HL-60/S4 treated with phorbol 12-myristate 13-acetate at 8.2 ng/mL for 4 days and 3 days (cell line): ENCODE measurements around the gene FOXP1.
"Not testable (repeated sequence)": the region's sequence is repeated elsewhere in the genome, so short reads cannot be mapped to it uniquely, and the experiment has no call there.

Experiments
- in situ Hi-C: fragments of 300-500 bp; cut with MboI; formaldehyde crosslinking; loops from 2 replicates; pipeline ENCODE4 v1.15.0; 2022; ENCODE audit warnings: low sequenced_read_pairs

The FOXP1 gene

DNA sequence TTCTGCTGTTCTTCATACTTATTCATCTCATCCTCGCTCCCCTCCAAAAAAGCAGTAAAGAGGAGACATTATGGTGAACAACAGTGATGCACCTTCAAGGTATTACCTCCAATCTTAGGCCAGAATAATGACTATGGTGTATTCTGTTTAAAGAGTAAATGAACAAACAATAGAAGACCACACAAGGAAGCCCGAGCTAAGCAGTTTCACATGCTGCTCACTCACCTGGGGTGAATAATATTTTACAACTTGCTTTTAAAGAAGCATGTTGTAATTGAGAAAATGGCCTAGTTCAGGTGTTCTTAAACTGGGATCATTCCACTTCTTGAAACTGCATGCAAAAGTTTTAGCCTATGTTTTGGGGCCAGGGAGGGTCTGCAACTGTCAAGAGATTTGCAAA, 581.2 kb downstream of the FOXP1 start:
- in situ Hi-C loops: no loop called here

DNA sequence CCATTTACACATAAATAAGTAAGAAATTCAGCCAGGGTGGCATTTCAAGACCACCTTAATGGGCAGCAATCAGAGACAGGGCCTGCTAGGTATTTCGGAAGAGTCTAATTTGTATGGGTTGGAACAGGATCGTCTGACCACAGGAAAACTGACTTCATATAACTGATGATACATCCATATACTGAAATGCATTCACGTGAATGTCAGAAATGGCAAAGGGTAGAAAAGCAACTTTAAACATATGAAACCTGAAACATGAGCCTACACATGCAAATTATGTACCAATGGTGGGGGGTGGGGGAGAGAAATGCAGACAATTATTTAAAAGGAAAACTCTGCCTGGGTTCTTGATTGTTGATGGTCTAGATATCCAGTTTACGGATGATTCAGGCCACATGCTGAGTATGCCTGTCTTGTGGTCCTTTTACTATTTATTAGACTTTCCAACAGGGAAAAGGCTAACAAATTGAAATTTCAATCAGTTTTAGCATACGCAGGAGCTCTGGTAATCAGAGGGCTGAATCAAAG, 582.2 kb downstream of the FOXP1 start:
- in situ Hi-C loops: no loop called here

DNA sequence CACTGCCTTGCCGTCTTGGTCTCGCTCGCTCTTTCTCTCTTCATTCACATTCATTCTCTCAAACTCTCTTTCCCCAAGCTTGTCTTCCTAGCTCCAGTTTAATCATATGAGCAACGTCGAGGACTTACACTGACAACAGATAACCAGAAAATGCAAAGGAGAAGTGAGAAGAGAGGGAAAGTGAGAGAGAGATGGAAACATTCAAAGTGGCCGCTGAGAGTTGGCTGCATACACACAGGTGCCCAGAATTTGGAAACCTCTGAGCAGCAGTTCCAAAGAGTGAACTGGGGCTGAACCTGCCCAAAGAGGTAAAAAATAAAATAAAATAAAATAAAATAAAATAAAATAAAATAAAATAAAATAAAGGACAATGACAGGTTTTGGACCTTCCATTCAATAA, 583.0 kb downstream of the FOXP1 start:
- in situ Hi-C loops: no loop called here

DNA sequence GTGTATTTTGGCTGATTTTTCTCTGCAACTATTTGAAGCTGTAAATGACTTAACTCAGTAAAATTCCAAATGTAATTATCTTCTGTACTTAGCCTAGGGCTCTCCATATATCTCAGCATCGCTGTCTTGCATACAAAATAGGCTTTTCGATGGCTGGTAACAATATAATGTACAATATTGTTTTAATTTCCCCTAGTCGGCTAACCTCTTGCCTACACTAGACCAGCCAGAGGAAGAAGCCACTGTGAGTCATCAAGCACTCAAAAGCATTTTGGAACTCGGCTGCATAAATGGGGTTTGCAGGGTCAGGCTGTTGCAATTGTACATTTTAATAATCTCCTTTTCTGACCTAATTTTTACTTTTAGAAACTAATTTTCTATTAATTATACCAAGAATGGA, 583.8 kb downstream of the FOXP1 start:
- in situ Hi-C loops: no loop called here

DNA sequence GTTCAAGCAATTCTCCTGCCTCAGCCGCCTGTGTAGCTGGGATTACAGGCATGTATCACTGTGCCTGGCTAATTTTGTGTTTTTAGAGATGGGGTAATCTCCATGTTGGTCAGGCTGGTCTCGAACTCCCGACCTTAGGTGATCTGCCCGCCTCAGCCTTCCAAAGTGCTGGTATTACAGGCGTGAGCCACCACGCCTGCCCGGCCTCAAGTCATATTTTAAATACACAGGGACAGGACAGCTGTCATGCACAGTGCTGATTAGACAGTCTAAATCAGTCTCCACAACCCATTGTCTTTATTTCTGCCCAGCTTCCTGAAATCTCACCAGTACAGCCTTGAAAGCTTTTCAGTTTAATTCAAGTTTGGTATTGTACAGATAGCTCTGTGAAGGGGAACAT, 587.4 kb downstream of the FOXP1 start:
- in situ Hi-C loops: no loop called here

DNA sequence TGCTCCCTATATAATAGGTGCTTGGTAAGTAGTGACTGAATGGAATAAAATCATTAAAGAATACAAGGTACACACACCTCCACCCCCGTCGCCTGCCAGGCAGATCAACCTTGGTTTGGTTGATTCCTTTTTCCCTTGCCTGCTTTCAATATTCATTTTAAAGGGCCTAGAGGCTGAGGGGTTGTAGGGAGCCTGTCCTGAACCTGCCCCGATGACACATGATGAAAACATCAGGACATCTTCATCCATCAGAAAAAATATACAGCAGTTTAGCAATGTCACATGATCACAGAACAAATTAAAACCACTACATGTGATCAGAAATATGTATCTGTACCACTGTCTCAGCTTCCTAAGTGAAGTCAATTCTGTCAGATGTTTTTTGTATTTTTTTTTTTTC, 588.9 kb downstream of the FOXP1 start:
- in situ Hi-C loops: no loop called here

DNA sequence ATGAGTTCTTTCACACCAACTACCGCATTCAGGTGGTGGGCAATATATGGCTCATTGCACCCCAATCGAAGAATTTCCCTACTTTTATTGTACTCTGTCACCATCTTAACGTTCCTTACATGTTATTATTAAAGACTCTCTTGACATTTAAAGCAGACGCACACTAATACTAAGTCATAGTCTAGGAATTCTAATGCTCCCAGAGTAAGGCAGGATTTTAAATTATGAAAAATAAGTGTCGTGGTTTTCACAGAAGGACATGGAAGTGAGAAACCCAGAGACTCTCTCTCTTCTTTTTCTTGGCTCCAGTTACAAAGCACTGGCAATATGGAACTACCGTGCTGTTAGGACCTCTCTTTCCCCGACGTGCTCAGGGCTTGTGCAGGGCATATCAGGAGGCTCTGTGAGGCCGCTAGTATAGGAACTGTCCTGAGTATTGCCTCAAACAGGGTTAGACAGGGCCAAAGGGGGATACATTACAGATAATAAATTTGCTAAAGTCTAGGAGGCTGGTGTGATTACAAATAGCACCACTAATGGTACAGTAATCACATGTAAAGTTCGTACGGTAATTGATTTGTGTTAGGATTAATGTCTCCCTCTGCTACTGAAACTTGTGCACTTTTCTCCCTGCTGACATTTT, 590.8 kb downstream of the FOXP1 start:
- in situ Hi-C loops: no loop called here

DNA sequence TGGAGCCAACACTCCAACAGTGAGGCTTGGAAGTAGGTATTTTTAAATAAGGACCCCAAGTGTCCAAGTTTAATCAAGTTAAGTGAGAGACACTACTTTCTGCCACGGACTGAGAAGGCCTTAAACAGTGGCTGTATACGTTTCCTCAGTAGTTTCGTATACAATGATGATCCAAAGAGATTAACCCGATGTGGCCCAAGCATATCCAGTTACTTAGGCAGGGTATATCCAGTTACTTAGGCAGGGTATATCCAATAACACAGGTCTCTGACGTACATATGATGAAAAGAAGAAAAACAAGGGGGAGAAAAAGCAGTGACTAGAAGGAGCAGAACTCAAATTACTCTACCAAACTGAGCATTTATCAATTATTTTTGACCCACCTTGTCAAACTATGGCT, 591.4 kb downstream of the FOXP1 start:
- in situ Hi-C loops: no loop called here

DNA sequence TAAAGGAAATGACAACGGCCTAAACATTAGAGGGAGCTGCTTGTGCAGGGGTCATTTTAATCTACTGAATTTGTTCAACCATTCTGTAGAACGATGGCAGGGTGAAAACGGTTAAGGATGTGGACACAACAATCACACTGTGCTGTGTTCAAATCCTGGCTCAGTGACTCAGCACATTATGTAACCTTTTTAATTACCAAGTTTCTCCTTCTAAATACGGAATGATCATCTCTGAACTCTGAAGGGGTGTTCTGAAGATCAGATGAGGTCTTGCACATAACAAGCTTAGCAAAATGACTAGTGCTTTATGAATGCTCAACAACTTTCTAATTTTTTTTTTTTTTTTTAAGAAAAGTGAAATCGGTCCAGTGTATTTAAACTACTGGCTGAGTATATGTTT, 592.8 kb downstream of the FOXP1 start:
- in situ Hi-C loops: no loop called here

DNA sequence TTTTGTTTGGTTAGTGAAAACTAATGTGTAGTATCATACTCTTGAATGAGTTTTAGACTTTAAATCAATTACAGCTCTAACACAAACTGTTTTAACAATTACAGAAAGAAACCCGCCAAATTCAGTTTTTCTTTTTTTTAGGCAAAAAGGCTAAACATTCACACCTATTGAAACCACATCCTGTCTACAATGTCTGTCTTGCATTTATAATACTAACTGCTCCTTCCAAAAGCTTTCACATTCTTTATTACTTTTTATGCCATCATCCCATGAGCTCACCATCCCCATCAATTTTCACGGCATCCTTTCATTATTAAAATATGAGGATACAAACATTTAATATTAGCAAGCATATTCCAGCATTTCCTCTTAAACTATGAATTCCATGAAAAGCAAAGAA, 593.3 kb downstream of the FOXP1 start:
- in situ Hi-C loops: no loop called here

DNA sequence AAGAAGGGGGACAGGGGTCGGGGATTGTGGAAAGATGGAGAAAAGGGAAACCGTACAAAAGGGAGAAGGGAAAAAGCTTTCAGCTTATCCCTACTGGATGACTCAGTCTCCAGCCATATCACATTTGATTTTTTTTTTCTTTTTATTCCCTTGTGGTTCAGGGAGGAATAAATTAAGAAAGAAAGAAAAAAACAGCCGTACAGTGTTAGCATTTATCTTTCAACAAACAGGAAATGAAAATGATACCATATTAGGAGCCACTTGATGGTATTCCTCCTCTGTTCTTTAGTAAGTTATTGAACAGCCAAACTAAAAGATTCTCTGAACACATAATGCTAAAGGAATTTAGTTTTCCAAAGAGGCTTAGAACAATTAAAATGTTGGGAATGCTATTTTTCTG, 594.4 kb downstream of the FOXP1 start:
- in situ Hi-C loops: no loop called here

DNA sequence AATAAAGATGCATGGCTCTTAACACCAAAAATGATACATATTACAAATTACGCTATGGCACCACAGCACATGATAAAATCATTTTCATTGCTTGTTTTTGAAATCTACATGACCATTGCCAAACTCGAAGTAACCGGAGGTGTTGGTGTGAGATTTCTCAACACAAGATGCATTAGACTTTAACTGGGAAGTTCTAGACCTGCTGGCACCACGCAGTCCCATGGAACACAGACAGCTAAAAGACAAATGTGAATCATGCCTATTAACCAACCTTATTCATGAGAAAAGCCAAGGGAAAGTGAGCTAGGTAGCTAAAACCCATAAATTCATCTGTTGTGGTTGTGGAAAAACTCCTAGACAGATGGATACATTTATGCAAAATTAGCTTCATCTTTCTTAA, 595.4 kb downstream of the FOXP1 start:
- in situ Hi-C loops: no loop called here

DNA sequence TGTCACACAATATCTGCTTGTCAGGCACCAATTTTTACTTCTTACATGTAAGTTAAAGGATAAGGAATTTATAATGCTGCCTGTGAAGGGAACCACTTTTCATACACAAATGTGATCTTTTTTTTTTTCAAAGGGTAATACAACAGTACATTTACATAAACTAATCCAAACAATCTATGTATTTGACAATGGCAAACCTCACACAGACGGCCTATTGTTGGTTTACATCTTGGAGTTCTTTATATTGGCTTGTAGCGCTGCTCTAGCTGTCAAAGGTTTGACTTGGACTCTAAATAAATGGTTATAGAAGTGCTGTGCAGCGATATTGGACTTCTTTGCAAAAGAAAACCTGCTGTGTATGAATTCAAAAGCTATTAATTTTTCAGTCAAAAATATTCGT, 598.0 kb downstream of the FOXP1 start:
- in situ Hi-C loops: no loop called here

DNA sequence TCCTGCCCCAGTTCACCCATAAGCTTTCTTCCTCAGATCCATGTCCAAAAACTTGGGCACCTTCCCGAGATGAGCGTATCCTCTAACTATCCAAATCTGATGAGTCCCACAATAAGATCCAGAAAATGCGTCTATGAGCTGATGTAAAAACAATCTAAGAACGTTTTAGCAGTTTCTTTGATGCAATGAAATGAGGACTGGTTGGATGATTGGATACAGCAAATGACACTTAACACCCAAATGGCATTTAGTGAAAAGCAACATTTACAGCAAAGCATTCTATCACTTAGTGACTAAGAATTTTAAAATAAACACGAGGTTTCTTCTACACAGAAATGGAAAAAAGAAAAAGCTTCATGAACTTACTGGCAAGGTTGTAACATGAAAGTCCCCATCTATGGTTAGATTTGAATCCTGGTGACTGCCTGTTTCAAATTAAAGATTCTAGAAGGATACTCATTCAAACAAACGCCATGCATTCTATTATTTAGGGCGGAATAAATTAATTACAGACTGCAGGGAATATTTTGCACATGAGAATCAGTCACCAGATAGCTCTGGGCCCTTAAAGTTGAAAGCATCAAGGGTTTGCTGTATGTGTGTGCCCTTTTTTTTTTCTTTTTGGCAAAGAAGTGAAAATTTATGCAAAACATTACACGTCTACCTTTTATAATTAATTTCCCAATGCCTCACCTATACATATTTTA, 598.6 kb downstream of the FOXP1 start:
- in situ Hi-C loops: no loop called here

DNA sequence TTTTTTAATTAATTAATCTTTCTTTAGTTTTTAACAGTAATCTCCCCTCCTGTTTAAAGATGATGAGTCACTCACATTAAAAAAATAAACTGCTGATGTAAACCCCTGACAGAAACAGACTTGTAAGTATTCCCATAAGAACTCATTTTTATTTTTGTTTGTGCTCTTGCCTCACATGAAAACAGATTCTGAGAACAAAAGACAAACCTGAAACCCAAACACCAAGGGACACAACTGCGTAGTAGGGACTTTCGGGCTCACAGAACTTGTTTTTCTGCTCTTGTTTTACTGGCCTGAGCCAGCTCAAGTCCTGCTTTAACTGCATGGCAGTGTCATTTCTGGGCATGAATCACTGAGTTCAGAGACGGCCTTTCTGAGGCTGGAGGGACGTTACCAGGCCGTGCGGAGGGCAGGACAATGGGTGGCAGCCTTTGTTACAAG, 600.8 kb downstream of the FOXP1 start:
- in situ Hi-C loops: no loop called here

DNA sequence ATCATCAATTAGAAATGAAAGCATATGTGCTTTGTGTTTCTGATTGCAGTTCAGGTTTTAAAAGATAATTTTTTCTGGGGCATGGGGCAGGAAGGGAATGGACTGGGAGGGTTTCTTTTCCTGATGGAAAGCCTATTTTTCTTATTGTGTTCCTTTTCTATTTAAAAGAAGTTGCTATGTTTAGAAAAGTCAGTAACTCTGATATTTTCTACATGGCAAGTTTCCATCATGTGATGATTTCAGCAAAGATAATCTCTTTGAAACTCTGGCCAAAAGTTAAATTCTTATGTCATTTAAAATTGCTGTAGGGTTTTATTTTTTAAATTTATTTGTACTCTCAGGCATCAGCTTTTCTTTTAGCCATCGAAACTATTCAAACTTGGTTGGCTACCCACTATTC, 601.2 kb downstream of the FOXP1 start:
- in situ Hi-C loops: no loop called here

DNA sequence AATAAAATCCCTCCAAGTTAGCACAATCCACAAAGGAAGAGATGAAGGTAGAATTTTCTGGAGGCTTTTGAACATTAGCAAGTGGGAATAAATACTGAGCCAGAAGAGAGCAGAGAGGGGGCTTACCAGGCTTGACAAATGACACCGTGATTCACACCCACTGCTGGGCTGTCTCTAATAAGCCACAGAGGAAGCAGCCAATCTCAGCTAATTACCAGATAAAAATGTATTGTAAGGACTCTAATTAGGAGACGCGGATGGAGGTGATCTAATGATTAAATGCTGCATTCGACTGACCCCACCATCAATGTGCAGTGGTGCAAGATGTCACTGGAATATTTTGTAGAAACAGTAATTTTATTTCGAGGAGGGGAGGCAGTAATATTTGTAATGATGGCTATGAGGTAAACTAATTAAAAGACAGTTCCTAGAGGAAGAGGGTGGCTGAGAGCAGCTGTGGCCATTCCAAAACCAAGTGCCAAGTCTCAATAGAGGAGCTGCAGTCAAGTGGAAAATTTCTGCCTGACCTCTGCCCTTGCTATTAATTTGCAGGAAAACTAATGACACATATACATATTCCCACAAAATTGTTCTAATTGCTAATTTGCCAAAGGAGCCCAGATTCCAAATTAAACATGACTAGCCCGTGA, 602.2 kb downstream of the FOXP1 start:
- in situ Hi-C loops: no loop called here

DNA sequence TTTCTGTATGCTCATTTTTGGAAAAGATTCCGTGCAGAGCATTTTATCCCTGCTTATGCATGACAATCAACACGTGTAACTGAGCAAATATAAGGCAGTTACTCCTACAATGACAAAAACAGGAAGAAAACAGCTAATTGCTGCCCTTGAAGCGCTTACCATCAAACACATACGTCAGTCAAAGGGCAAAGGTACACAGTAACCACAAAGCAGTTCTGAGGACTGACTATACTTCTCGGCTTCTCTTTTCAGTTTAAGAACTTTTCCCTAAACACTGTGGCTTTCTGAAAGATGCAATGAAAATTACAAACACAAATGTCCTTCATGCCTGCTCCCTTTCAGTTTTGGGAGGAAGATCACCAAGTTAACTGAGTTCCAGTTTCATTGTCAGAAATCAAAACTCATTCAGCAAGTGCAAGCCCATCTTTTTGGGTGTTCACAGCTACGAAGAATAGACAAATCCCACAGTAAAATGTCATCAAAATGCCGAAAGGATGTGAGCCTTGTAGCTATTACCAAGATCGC, 602.8 kb downstream of the FOXP1 start:
- in situ Hi-C loops: no loop called here

DNA sequence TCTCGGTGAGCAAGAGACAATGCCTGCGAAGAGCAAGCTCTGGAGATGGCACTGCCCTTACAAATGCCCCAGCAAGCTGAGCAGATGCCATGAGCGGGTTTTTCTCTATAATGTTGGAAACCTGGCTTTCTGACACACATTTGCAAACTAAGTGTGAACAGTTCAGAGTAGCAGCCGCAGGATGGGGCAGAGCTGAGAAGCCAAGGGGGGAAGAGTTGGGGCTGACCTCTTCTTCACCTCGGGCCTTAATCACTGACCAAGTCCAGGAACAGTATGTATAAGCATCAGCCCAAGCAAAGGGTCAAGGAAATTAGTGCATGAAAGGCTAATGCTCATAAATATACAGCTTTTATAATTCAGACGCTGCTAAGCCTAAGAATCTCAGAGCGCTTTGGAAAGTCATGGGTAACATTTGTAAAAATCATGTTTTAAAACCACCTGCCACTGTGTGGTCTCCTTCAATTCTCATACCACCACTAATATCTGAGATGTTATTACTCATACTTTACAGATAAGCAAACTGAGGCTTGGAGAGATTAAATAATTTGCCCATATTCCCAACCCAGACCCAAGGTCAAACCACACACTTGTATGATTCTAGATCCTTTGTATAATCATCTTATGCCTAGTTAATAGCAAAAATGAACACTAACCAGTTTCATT, 603.4 kb downstream of the FOXP1 start:
- in situ Hi-C loops: no loop called here

DNA sequence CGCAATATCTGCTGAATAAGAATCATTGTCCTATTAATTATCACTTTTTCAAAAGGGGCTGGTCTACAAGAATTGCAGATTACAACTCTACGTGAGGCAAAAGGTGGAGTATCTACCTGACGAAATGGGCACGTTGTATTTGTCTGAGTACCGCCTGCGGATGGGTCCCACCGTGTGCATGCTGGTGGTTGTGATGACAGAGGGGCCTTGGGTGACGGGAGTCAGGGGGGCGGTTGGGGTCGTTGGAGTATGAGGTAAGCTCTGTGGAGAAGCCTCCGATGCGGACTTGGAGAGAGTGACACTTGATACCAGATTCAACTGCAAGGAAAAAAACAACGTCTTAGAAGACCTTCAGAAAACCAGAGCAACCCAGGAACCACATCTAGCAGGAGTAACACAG, 605.8 kb downstream of the FOXP1 start:
- in situ Hi-C loops: no loop called here

DNA sequence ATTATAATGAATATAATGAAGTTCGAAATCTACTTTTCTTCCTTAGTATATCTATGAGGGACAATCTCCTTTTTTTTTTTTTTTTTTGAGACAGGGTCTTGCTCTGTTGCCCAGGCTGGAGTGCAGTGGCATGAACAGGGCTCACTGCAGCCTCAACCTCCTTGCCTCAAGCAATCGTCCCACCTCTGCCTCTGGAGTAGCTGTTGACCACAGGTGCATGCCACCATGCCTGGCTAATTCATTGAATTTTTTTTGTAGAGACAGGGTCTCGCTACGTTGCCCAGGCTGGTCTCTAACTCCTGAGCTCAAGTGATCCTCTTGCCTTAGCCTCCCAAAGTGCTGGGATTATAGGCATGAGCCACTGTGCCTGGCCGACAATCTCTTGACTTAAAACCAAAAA, 607.5 kb downstream of the FOXP1 start:
- in situ Hi-C loops: not testable (repeated sequence)
